Measurements from ENCODE around the gene HIPK3.
"Not testable (repeated sequence)": the region's sequence is repeated elsewhere in the genome, so short reads cannot be mapped to it uniquely, and the experiment has no call there.

HIPK3 gene

GRCh38 chr11:33291004-33291777 is 34.0 kb downstream of the HIPK3 start:
- no peak for DNase-seq (ENCODE audit: low read depth)
- no peak overlapping the region for H3K4me3 ChIP-seq (ENCODE audit: low read depth, low read length)
- TF ChIP-seq MYC (IDR thresholded peaks at IDR 0.05; ENCODE audit: low read depth, low read length), result no peak
- TF ChIP-seq, protein P1, sequence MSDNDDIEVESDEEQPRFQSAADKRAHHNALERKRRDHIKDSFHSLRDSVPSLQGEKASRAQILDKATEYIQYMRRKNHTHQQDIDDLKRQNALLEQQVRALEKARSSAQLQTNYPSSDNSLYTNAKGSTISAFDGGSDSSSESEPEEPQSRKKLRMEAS (IDR thresholded peaks at IDR 0.05; ENCODE audit: low read depth, low read length), result no peak
- TF ChIP-seq, protein P2, sequence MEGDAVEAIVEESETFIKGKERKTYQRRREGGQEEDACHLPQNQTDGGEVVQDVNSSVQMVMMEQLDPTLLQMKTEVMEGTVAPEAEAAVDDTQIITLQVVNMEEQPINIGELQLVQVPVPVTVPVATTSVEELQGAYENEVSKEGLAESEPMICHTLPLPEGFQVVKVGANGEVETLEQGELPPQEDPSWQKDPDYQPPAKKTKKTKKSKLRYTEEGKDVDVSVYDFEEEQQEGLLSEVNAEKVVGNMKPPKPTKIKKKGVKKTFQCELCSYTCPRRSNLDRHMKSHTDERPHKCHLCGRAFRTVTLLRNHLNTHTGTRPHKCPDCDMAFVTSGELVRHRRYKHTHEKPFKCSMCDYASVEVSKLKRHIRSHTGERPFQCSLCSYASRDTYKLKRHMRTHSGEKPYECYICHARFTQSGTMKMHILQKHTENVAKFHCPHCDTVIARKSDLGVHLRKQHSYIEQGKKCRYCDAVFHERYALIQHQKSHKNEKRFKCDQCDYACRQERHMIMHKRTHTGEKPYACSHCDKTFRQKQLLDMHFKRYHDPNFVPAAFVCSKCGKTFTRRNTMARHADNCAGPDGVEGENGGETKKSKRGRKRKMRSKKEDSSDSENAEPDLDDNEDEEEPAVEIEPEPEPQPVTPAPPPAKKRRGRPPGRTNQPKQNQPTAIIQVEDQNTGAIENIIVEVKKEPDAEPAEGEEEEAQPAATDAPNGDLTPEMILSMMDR (IDR thresholded peaks at IDR 0.05; ENCODE audit: low read depth, low read length), result no peak
- TF ChIP-seq POLR2A (IDR thresholded peaks at IDR 0.05; ENCODE audit: extremely low read depth, insufficient read length), result no peak

DNA sequence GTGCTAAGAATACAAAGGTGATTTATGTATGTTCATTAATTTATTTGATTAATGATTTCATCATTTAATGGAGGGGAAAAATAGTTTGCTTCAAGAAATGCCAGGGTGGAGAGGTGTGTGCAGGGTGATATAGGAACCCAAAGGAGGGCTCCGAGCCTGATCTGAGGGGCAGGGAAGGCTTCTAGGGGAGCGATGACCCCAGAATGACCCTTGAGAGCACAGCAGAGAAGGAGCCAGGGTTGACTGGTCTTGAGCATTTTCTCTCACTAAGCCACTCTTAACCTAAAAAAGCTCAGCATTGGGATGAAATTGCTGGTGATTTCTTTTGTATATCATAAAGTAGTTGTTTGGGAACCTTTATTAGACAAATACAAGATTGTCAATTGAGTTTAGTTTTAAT is 35.1 kb downstream of the HIPK3 start:
- no peak for DNase-seq (ENCODE audit: low read depth)
- no peak for TF ChIP-seq MYC (IDR thresholded peaks at IDR 0.05; ENCODE audit: low read depth, low read length)
- TF ChIP-seq, protein P2 (IDR thresholded peaks at IDR 0.05; ENCODE audit: low read depth, low read length), result no peak
- no peak for TF ChIP-seq POLR2A (IDR thresholded peaks at IDR 0.05; ENCODE audit: extremely low read depth, insufficient read length)
- TF ChIP-seq, protein P1 (IDR thresholded peaks at IDR 0.05; ENCODE audit: low read depth, low read length), result no peak
- no peak overlapping the region for H3K4me3 ChIP-seq (ENCODE audit: low read depth, low read length)

DNA sequence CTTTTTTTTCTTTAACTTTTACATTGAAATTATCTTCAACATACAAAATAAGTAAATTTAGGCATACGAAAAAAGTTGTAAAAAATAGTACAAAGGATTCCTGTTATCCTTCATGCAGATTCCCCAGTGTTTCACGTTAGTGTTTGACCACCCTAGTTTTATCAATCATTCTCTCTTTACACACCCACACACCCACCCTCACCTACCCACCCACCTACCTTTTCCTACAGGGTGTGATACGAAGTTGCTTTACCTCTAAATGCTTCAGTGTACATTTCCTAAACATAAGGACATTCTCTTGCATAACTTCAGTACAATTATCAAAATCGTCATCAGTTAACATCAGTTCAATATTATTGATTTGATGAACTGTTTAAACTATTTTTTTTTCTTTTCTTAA is 37.0 kb downstream of the HIPK3 start:
- no peak for DNase-seq (ENCODE audit: low read depth)

DNA sequence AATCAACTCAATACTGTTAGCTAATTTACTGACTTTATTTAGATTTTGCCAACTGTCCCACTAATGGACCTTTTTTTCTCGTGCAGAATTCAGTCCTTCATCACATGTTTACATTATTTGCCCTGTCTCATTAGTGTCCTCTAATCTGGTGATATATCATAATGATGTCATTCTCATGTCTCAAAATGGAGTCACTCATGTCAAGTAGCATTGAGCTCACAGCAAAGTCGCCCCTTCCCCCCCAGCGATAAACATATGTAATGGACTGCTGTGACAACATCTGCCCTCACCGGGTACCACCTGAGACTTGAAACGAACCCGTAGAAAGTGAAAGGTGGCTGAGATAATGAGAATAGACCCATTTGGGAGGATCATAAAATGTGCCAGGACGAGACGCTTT is 37.6 kb downstream of the HIPK3 start:
- TF ChIP-seq POLR2A (IDR thresholded peaks at IDR 0.05; ENCODE audit: extremely low read depth, insufficient read length) (no peak), MYC (IDR thresholded peaks at IDR 0.05; ENCODE audit: low read depth, low read length) (no peak)
- TF ChIP-seq, protein P2 (IDR thresholded peaks at IDR 0.05; ENCODE audit: low read depth, low read length), result no peak
- H3K4me3 ChIP-seq (ENCODE audit: low read depth, low read length), result no peak overlapping the region
- DNase-seq (ENCODE audit: low read depth), result no peak

More for the DNA sequence above, 37.0 kb downstream of the HIPK3 start:
- H3K4me3 ChIP-seq (ENCODE audit: low read depth, low read length), result no peak overlapping the region
- TF ChIP-seq, protein P1 (IDR thresholded peaks at IDR 0.05; ENCODE audit: low read depth, low read length), result no peak

DNA sequence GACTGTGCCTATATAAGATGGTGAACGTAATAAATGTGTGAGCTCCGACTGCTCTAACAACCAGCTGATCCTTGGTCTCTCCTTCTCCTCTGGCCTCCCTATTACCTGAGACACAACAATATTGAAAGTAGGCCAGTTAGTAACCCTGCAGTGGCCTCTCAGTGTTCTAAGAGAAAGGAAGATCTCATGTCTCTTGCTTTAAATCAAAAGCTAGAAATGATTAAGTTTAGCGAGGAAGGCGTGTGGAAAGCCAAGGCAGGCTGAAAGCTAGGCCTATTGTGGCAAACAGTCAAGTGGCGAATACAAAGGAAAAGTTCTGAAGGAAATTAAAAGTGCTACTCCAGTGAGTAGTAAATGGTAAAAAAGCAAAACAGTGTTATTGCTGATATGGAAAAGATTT is 39.5 kb downstream of the HIPK3 start:
- TF ChIP-seq, protein P1 (IDR thresholded peaks at IDR 0.05; ENCODE audit: low read depth, low read length), result no peak
- TF ChIP-seq POLR2A (IDR thresholded peaks at IDR 0.05; ENCODE audit: extremely low read depth, insufficient read length) (no peak), MYC (IDR thresholded peaks at IDR 0.05; ENCODE audit: low read depth, low read length) (no peak)
- TF ChIP-seq, protein P2 (IDR thresholded peaks at IDR 0.05; ENCODE audit: low read depth, low read length), result no peak
- no peak for DNase-seq (ENCODE audit: low read depth)

GRCh38 chr11:33303541-33303940 is 46.4 kb downstream of the HIPK3 start:
- no peak for DNase-seq (ENCODE audit: low read depth)
- TF ChIP-seq POLR2A (IDR thresholded peaks at IDR 0.05; ENCODE audit: extremely low read depth, insufficient read length), result no peak
- TF ChIP-seq MYC (IDR thresholded peaks at IDR 0.05; ENCODE audit: low read depth, low read length), result no peak
- TF ChIP-seq, protein P2 (IDR thresholded peaks at IDR 0.05; ENCODE audit: low read depth, low read length), result no peak
- TF ChIP-seq, protein P1 (IDR thresholded peaks at IDR 0.05; ENCODE audit: low read depth, low read length), result no peak
- no peak overlapping the region for H3K4me3 ChIP-seq (ENCODE audit: low read depth, low read length)

More for the DNA sequence above, 39.5 kb downstream of the HIPK3 start:
- H3K4me3 ChIP-seq (ENCODE audit: low read depth, low read length), result no peak overlapping the region

GRCh38 chr11:33306821-33307220 is 49.6 kb downstream of the HIPK3 start:
- not testable (repeated sequence) for H3K4me3 ChIP-seq (ENCODE audit: low read depth, low read length); DNase-seq (ENCODE audit: low read depth)

Measured in NB4 (cell line).